GM12874 (cell line): ENCODE data around the gene CDKAL1.

ENCODE experiments used
- CTCF ChIP-seq: IDR thresholded peaks from 2 replicates; pipeline ENCODE4 v1.5.1; 2011; ENCODE audit warnings: low read depth, mild to moderate bottlenecking, control low read depth, low read length, moderate library complexity; ENCODE audit not compliant: insufficient read depth

CDKAL1 gene

DNA sequence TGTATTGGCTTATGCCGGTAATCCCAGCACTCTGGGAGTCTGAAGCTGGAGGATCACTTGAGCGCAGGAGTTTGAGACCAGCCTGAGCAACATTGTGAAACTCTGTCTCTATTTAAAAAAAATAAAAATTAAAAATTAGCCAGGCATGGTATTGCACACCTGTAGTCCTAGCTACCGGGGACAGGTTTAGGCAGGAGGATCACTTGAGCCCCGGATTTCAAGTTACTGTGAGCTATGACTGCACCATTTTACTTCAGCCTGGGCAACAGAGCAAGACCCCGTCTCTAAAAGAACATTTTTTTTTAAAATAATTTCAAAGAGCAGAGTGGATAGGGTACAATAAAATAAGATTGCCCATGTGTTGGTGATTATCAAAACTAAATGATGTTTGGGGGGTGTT lies 576.4 kb downstream of the CDKAL1 start:
- TF ChIP-seq CTCF, result no peak

- no peak for TF ChIP-seq CTCF
These were observed 577.0 kb downstream of the CDKAL1 start for GRCh38 chr6:21111093-21111725.

DNA sequence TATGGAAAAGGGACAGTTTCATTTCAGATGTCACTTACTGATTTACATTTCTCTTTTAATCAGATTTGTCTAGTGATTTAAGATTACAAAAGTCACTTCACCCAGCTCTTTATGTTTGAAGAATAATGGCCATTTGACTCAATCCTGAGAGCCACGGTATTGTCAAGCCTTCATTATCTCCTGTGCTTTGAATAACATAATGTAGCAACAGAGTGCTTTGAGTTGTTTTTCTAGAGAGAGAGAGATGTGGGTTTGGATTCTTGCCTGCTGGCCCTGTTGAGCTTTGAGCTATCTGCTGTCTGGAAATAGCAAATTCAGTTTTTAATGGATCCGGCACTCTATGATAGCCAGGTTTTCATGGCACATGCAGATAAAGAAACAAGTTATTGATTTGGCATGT lies 580.9 kb downstream of the CDKAL1 start:
- no peak for TF ChIP-seq CTCF

- TF ChIP-seq CTCF, result no peak
These were observed 582.5 kb downstream of the CDKAL1 start for GRCh38 chr6:21116736-21117135.

DNA sequence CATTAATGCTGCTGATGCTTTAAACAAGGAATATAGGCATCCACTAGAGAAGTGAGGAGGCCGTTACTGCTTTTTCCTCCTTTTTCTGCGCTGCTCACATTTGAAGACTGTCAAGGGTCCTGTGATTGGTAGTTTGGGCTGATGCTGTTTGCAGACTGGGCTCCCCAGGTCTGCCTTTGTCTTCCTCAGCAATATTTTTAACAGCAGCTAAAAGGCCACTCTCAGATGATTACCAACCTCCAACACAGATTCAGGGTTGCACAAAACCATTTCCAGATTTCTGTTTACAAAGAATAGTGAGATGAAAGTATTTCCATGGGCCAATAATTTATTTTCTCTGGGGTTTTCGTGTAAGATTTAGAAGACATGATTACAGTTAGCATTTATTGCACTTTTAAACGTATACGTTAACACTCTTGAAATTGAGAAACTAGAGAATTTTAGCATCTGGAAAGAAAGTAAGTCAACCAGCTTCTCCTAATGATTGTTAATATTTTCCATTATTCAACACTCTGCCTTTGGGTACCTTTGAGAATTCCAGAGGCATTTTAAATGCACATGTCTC lies 584.0 kb downstream of the CDKAL1 start:
- TF ChIP-seq CTCF, result no peak

DNA sequence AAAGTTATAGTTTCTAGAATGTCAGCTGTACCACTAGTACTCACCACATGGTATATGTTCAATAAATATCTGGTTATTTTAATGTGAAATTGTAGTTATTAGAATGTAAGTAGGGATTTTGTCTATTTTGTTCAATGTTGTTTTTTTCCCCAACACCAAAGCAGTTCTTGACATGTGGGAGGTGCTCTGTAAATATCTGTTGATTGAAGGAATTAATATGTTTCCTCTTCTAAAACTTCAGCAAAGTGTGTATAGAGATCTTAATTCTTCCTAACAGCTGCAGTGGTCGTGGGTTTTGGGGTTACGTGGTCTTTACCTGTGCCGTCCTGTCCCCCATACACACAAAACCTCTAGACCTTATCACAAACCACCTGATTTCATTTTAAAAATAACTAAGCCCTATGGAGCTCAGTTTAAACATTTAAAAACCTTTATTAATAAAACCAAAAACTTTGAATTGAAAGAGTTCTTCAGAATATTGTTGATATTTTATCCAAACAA lies 587.4 kb downstream of the CDKAL1 start:
- no peak for TF ChIP-seq CTCF

DNA sequence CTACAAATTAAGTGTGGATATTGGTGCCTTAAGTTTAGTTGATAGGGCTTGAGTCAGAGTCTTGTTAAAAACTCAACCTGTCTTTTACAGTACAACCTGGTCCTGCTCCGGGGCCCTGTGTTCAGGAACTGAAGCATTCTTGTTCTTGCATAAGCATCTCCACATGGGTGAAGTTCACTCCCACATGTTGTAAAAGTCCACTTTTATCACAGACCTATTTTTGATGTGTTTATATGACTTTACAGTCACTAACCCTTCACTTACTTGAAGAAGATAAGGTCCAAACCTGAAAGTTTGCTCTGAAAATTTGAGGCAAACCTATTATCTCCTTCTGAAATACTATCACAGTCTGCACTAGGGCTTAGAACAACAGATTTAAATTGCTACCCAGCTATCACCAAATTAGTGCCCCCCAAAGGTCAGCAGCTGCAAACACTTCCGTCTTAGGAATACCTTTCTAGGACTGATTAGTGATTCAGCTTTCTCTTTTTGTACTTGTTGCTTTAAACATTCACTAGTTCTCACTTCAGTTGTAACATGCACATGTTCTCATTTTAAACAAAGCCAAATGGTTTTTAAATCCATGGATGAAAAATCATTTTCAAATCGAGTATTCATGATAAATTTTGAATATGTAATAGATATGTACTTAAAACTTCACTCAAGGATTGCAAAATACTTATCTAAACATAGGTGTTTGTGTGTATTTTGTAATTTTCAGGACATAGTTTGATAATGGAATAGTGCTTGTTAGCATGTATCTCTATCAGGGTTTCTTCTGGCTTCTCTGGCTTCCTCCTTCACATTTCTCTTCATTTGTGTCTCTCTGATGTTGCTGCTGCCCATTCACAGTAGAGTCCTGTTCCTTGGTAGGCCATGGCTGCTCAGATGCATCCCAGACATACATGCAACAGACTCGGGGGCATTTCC lies 589.5 kb downstream of the CDKAL1 start:
- no peak for TF ChIP-seq CTCF
